CD1c-positive myeloid dendritic cell (primary cell): Measurements from ENCODE around the gene MAPK4.
"Not testable (repeated sequence)": the region's sequence is repeated elsewhere in the genome, so short reads cannot be mapped to it uniquely, and the experiment has no call there.

Experiments
- DNase-seq: peaks from one replicate; pipeline ENCODE4 v3.0.0-alpha.2; 2016; ENCODE audit errors: extremely low spot score

MAPK4 gene

DNA sequence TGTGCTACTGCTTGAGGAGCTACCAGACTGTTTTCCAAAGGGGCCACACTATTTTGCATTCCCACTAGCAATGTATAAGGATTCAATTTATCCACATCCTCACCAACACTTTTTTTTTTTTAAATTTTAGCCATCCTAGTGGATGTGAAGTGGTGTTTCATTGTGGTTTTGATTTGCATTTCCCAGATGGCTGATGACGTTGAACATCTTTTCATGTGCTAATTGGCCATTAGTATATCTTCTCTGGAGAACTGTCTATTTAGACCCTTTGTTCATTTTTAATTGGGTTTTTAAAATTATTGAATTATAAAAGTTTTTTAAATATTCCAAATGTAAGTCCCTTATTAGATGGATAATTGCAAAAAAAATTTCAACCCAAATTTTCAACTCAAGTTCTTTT is 121.1 kb downstream of the MAPK4 start:
- DNase-seq: no peak

DNA sequence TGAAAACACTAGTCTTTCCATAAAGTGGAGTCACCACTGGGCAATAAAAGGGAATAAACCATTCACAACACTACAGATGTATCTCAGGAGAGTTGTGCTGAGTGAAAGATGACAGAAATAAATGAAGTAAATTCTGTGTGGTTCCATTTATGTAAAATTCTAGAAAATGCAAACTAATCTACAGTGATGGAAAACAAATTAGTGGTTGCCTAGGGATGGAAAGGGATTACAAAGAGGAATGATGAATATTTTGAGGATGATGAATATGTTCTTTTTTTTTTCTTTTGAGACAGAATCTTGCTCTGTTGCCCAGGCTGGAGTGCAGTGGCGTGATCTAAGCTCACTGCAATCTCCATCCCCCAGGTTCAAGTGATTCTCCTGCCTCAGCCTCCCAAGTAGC is 123.0 kb downstream of the MAPK4 start:
- no peak for DNase-seq

DNA sequence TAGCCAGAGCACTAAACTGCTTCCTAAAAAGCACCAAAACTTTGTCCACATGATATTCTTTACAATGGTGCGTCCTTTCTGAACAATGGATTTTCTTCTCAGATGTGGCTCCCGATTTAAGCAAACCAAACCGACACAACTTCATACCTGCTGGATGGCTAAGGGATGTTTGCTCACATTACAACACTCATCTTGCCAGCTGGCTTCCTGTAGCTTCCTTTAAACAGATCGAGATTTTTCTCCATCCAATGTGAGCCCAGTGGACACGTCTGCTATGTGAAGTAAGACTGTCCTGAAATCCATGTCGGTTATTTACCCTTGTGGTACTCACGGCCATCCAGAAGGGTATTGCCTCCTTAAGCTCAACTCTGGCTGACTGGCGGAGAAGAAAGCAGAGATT is 126.5 kb downstream of the MAPK4 start:
- no peak for DNase-seq

DNA sequence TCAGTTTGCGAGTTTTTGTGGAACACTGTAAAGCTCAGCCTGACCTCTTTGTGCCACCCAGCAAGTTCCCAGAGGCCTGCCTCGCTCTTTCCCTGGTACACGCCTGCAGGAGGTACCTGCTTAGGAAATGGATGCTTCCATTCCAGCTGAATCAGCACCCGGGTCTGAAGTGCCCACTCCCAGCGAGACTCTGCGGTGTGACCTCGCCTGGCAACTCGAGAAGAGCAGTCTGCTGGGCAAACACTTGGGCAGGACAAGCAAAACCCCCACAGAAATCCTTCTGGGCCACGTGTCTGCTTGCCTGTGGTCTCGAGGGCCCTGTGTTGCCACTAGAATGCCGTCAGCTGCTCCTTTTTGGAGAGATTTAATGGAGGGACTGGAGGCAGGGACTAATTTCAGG is 127.6 kb downstream of the MAPK4 start:
- DNase-seq: no peak

DNA sequence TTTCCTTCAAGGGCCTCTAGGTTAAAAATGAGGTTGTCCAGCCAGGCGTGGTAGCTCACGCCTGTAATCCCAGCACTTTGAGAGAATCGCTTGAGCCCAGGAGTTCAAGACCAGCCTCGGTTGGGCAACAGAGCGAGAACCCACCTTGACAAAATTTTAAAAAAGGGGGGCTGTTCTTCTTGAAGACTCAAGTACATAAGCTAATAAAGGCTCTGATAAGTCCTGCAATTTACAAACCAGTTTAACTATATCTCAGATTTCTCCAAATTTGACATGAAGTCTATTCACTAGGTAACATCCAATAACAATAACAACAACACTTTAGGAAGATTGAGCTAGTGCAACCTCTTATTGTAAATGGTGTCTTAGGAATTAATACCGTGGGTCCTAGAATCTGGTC is 129.7 kb downstream of the MAPK4 start:
- DNase-seq: no peak

DNA sequence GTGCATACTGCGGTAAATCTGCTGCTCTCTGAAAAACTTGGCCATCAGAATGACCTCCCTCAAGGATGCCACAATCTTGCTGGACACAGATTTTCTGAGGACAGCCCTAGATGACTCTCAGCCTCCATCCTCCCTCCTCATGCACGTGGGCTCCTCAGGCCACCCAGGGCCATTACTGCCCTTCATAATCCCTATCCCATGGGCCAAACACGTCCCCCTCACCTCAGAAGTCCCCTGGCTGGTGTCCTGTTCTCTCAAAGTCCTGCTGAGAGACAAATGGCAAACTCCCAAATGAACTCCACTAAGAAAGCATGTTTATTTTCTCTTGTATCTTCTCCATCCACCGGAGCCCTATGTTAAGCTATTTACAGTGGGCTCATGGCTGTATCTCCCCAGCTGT is 134.3 kb downstream of the MAPK4 start:
- DNase-seq: no peak

DNA sequence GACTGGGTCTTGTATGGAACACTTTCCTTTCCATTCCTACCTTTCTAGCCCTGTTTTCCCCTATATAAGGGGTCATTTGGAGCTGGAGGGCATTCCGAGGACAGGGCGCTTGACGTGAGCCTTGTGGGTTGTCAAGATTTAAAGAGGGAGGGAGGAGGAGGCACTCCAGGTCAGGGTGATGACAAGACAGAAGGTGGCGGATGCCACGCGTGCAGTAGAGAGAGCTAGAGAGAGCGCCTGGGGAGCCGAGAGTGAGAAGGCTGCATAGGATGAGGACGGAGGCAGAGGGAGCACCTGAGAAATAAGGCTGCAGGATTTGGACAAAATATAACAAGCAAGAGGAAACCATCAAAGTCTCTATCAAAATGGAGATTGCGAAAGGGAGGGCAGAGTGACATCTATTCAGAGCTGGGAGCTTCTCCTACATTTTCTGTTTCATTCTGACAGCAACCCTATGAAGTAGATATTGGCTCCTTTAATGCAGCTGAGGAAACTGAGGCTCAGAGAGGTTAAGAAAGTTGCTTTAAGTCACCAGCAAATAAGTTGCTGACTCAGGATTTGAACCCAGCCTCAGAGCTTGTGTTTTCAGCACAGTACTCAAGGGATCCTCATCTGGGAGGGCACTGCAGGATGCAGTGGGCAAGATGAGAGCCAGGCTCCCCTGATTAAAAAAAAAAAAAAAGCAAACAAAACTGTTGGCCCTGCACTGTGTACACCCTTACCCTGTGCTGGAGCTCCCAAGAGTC is 135.7 kb downstream of the MAPK4 start:
- no peak for DNase-seq

DNA sequence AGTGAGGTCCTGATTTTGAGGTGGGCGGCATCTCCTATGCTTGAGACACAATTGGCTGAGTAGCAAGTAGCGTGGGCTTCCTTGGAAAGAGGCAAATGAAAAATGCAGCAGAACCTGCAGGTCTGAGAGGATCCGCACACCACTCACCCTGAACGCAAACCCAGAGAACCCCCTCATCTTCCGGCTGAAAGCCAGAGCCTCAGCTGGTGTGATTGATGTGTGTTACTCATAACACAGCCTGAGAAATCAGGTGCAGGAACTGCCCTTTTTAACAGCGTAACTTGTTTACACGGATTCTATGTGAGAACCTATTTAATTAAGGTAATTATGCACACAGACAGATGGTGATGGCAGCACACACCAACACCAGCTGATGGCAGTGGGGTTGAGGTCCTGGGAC is 136.5 kb downstream of the MAPK4 start:
- DNase-seq: no peak

DNA sequence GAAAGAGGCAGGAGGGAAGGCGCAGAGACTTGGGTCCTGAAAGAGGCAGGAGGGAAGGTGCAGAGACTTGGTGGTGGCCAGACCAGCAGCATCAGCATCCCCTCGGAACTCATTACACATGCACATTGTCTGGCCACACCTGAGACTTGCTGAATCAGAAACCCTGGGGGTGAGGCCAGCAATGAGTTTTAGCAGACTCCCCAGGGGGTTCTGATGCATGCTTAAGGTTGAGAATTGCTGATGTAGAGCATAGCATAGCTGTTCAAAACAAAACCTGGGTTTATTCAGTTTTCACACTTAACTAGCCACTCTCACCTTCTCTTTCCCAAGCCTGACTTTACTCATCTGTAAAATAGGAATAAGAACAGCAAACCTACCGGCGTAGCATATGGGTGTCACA is 137.0 kb downstream of the MAPK4 start:
- DNase-seq: no peak

DNA sequence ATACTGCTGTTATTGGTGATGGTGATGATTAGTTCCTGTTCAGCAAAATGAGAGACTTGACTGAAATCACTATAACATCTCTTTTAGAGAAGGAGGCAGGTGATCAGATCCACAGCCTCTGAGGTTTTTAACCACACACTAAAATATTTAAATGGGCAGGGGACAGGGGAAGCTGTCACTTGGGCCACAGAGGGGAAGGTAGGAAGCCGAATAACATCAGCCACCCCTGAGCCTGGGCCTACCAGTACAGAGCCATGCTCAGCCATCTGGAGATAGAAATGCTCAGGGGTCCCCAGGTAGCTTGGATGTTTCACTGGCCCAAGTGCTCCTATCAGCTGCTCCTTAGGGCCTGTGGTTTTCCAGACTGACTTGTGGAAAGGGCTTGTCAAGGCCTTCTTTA is 137.6 kb downstream of the MAPK4 start:
- no peak for DNase-seq

DNA sequence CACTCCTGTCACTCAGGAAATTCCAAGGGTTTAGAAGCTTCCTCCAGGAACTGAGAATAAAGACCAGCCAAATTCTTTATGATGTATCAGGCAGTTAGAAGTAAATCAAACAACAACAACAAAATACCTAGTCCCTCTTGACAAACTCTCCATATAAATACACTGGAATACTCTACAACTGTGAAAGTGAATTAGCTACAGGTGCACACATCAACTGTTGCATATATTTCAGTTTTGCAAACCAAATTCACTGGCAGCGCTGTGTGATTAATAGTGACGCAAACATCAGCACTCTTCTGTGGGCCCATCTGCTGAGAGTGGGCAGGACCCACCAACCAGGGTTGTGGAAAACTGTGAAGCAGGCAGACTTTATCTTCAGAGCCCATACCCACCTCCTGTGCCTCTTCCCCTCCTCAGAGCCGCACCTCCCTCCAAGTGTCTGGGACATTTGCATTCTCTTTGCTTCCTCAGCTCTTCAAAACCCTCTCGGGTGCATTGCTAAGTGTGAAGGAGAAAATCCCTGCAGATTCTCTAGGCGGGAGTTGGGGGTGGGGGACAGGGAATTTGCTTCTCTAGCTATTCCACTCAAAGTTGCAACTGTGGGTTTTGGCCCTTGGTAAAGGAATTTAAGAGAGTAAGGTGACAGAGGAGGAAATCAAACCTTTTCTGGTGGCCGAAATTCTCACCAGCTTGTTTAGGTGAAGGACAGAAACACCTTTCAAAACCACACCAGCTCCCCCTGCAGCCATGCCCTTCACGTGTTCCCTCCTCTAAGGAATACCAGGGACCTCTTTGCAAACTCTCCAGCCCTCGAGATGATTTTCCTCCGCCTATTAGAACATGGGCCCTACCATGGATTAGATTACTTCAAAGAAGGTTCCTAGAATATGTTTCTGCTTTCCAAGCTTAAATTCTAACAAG is 140.6 kb downstream of the MAPK4 start:
- DNase-seq: no peak

DNA sequence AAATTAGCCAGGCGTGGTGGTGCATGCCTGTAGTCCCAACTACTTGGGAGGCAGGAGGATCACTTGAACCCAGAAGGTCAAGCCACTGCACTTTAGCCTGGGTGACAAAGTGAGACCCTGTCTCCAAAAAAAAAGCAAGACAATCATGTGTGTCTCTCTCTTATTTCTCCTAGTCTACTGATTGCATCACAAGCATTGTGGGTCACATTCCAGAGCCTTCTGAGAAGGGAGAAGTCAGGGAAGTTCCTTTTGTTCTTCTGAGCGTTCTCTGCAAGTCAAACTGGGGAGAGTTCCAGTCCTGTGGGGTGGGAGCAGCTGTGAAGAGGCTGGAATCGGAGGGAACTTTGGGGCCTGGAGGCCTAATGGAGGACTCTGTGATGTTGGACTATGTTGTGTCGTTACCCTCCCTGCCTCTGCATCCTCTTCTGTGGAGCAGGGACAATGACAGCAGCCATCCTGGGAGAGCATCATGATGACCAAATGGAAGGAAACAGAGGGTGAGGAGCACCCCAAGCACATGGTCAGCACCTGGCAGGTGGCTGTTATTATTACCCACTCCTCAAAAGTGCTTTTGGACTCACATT is 144.6 kb downstream of the MAPK4 start:
- DNase-seq: no peak

DNA sequence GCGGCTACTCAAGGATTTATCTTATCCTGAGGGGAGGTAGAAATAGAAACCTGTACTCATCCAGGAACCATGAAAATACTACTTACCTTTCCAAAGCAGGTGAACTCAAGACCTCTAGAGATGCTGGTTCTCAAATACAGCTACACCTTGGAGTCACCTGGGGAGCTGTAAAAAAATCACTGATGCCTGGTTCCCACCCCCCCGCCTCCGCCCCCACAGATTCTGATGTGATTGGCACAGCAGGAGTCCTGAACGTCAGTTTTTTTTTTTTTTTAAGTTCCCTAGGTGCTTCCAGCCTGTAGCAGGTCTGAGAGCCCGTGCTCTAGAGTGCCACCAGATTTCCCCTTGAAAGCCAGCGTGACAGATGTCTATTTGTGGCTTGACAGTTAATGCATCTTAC is 146.3 kb downstream of the MAPK4 start:
- no peak for DNase-seq

DNA sequence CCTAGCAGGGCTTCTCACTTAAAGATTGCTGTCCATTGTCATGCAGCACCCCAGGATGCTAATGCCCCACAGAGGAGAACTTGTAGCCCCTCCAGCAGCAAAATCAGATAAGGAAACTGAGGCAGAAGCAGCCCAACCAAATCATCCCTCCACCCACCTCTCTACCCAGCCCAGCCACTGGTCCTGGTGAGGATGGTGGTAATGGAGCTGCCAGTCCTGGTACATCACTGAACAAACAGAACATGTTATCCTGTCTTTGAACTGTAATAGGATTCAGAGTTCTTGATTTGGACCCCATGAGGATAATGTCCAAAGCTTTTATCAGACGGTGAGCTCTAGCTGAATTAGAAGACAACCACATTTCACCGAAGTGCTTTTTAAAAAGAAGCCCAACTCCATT is 146.8 kb downstream of the MAPK4 start:
- no peak for DNase-seq

DNA sequence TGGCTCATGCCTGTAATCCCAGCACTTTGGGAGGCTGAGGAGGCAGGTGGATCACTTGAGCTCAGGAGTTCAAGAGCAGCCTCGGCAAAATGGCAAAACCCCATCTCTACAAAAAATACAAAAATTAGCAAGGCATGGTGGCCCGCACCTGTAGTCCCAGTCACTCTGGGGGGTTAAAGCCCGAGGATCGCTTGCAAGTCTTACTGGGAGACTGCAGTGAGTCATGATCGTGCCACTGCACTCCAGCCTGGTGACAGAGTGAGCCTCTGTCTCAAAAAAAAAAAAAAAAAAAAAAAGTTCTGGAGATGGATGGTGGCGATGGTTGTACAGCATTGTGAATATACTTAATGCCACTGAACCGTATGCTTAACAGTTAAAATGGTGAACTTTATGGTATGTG is 147.4 kb downstream of the MAPK4 start:
- not testable (repeated sequence) for DNase-seq

DNA sequence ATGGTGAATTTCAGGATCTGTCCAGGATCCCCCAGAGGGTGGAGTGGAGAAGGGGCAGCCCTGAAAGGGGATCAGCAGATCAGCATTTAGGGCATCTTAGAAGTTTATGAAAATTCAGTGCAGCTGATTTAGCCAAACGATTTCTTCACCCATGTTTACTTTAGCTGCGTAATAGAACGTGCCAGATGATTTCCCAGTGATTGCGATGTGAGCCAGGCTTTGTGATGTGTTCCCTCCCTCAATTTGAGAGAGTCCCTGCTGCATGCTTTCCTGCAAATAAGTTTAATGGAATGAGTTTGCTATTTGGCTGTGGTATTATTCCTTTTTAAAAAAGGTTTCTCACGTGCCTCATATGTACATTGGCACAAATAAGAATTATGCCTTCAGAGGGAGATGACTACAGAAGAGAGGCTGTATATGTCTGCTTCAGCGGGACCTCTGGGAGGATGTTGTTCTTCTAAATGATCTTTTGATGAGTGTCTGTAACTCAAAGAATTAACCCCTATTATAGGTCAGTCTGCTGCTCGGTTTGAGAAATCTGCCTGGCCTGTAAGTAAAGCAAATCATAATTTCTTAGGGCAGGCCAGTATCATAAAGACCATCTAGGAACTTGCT is 148.1 kb downstream of the MAPK4 start:
- DNase-seq: no peak

DNA sequence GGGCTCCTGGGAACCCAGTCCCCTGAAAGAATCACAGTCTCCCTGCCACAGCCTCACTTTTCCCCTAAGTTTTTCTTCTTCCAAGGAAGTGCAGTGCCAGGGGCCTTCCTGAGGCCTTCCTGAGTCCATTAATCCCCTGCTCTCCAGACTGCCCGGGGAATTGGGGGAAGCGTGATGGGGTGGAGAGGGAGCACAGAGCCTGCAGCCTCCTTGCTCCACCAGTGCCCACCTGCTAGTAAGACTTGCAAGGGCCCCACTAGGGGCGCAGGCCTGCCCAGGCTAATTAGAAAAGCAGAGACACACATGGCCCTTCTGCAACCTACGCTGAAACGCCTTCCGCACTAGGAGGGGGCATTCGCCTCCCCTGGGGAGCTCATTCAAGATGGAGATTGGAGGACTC is 149.3 kb downstream of the MAPK4 start:
- no peak for DNase-seq

DNA sequence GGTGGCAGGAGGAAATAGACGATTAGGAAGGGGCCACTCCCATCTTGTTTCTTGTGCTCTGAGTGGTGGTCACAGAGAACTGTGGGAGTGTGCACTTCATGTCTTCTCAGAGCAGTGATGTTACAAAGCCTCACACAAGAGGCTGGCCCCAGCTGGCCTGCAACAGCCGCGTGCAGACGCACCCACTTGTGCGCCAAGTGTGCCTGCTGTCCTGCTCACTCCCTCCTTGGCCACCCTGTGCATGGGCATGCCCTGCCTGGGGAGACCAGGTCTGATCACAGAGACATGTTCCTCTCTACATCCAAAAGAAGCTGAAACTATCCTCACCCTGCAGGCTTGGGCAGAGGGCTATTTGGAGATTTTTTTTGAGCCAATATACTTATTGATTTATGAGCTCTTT is 151.5 kb downstream of the MAPK4 start:
- DNase-seq: no peak

DNA sequence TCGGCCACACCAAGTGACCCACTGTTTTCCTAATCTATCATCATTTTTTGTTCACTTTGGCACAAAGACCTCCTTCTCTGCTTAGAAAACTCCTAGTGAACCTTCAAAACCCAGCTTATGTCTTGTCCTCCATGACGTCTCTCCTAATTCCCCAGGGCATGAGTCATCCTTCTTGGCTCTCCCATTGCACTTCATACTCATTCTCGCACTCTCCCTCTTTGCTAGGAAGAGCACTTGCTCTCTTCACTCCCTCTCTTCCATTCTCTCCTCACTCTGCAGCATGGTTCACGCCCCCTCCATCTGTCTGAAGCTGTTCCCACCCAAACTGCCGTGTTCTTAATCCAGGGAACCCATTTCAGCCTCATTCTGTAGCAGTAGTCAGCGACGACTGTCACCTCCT is 156.0 kb downstream of the MAPK4 start:
- no peak for DNase-seq

DNA sequence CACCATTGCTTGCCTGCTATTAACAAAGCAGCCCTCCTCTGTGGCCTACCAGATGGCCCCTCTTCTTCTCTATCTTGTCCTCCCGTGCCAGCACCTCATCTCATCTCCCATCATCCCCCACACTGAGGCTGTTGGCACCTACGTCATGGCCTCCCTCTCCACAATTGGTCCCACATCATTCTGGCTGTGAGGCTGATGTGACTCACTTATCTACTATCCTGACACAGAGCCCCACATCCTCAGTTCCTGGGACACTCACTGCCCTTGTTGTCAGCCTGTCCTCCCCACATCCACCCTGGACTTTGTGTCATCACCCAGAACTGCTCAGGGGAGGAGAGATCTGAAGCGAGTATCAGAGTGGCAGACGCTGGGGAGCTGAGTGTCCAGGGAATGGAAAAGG is 157.0 kb downstream of the MAPK4 start:
- no peak for DNase-seq

DNA sequence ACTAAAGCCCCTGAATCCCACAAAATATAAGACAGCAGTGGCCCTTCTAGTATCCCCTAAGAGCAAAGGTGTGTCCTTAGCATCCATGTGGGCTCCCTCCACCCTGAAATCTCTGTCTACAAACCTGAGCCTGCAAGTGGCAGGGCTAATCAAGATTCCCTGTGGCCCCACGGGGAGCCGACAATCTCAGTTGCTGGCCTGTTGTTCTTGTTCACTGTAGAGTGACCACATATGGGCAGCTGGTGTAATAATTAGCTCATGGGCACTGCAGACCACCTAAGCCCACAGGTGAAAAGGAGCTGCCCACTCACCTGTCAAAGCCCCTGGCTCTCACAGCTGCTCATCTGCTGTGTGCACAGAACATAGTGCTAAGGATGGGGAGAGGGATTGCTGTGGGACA is 157.7 kb downstream of the MAPK4 start:
- no peak for DNase-seq
